Pancreas (tissue), 10 donors: ENCODE measurements around the gene PTPRM. TPM values are rescaled to one million over a fixed set of nuclear protein-coding genes. Genes with fewer than 3 reads are reported as not detected.

Source experiments
- ATAC-seq, 4 donors: fragments of 200-7000 bp; cut with Tn5 transposase; one replicate each; pipeline versions ENCODE4 v1.8.0 to v1.9.1; 2020; ENCODE audit warnings: mild to moderate bottlenecking in 4 of 4, moderate library complexity in 4 of 4
- DNase-seq, 6 donors: peaks; one replicate each; pipeline ENCODE4 v3.0.0-alpha.2; 2020
- FAIRE-seq: peaks from 2 replicates; lab custom pipeline; 2012; peaks lifted over from hg19 to GRCh38; lab: Jason Lieb, UNC
- H3K27ac ChIP-seq, 4 donors: fragments of 200-600 bp; sonication (generic); 1 replicate in 3 of 4; 2 replicates in 1 of 4; pipeline versions ENCODE4 v1.5.0 to v1.8.0; 2020
- H3K27me3 ChIP-seq, 4 donors: fragments of 200-600 bp; one replicate each; pipeline ENCODE4 v1.8.0; 2021
- H3K36me3 ChIP-seq, 3 donors: fragments of 200-600 bp; sonication (generic) in 1 of 3; one replicate each; pipeline versions ENCODE4 v1.5.0 to v1.8.0; 2020 to 2021
- H3K4me1 ChIP-seq, 3 donors: fragments of 200-600 bp; one replicate each; pipeline ENCODE4 v1.8.0; 2021
- H3K4me3 ChIP-seq, 4 donors: fragments of 200-600 bp; sonication (generic) in 2 of 4; one replicate each; pipeline versions ENCODE4 v1.5.0 to v1.8.0; 2020 to 2021
- H3K9me3 ChIP-seq, 4 donors: fragments of 200-600 bp; one replicate each; pipeline ENCODE4 v1.8.0; 2021
- CTCF ChIP-seq, 4 donors: fragments of 200-600 bp; sonication (generic) in 3 of 4; IDR thresholded peaks; one replicate each; pipeline versions ENCODE4 v1.5.0 to v1.8.0; 2021; ENCODE audit warnings: antibody characterized with exemption in 4 of 4
- WGBS, 2 donors: extraction: QIAGEN DNeasy Blood & Tissue Kit; methylation state at CpG; one replicate each; pipeline ENCODE4 v1.1.7; 2013; 5-methylcytosine and 5-hydroxymethylcytosine counted together
- intact Hi-C, 3 donors: fragments of 100-400 bp; cut with DNase I; formaldehyde crosslinking; loops; one replicate each; pipeline versions ENCODE4 v1.11.1 to v1.14.2; 2022
- polyA plus RNA-seq, 2 donors: library from polyadenylated mRNA; stranded (reverse); fragments of 200-250 nt; gene quantifications; one replicate each; pipeline ENCODE4 v1.2.3, GENCODE V29; 2013
- total RNA-seq, 6 donors: library from RNA; stranded (reverse); fragmentation: NEBNext Ultra II Directional in 4 of 6; extraction: Animal tissue kit (Norgen Biotek cat#: 25700) in 4 of 6; gene quantifications; one replicate each; pipeline versions ENCODE4 v1.2.1 to v1.2.4, GENCODE V29; 2021 to 2023
- donor health status: healthy with polysubstance abuse.
- donor health status: DM: no; HTN: no; CAD: no; lungs with moderate emphysema.
- donor health status: DM: no; HTN: no; CAD: no.
- donor health status: control.
- donor health status: control.
- donor health status: Bipolar disorder and iron deficiency.
- donor health status: DM: yes; HTN: yes; CAD: no.
- donor health status: DM: no; HTN: no; CAD: no.
- donor health status: DM: no; HTN: no; CAD: no.
- donor health status: DM: yes; HTN: yes; CAD: no.

The PTPRM gene
- total and polyA plus RNA-seq, 8 donors, result 14.5 to 50.7 (median 19.7) TPM

- Histone ChIP-seq H3K4me3 (no peak overlapping the region), H3K27me3 (no peaks in the 10 kb centered on the region), H3K9me3 (no peaks in the 10 kb centered on the region), H3K27ac (no peak overlapping the region), H3K36me3 (no peaks in the 10 kb centered on the region), H3K4me1 (peaks cover 0 to 6% (median 0%) of the 10 kb centered on the region in 3 donors)
- FAIRE-seq, result no peak
- 89 to 92% methylated on average over 6 of the region's 6 CpGs for WGBS, 2 donors
- TF ChIP-seq CTCF (IDR thresholded peaks at IDR 0.05), result no peak
- intact Hi-C loops, result no loop called here
- DNase-seq, result no peak
- ATAC-seq, result no peak
These were observed 733.8 kb downstream of the PTPRM start for GRCh38 chr18:8300751-8301410.

- peak; percentile 52 to 78 (median 72) for ATAC-seq
These were observed 734.5 kb downstream of the PTPRM start for GRCh38 chr18:8301427-8302172.

GRCh38 chr18:8303151-8303755 lies 736.1 kb downstream of the PTPRM start:
- ATAC-seq (no peak), DNase-seq (no peak), FAIRE-seq (no peak)
- no peaks in the 10 kb centered on the region for H3K36me3 ChIP-seq
- H3K4me1 ChIP-seq, result peaks cover 0 to 6% (median 0%) of the 10 kb centered on the region in 3 donors
- TF ChIP-seq CTCF (IDR thresholded peaks at IDR 0.05), result no peak
- WGBS, 2 donors, result 90 to 93% methylated on average over 7 of the region's 7 CpGs
- H3K9me3 ChIP-seq, result no peaks in the 10 kb centered on the region
- H3K27ac ChIP-seq, result no peak overlapping the region
- no peak overlapping the region for H3K4me3 ChIP-seq
- intact Hi-C loops, result no loop called here
- H3K27me3 ChIP-seq, result no peaks in the 10 kb centered on the region

More at GRCh38 chr18:8301427-8302172, 734.5 kb downstream of the PTPRM start:
- no peak for TF ChIP-seq CTCF (IDR thresholded peaks at IDR 0.05)
- H3K4me1 ChIP-seq, result peaks cover 0 to 6% (median 0%) of the 10 kb centered on the region in 3 donors
- H3K27me3 ChIP-seq, result no peaks in the 10 kb centered on the region
- no peaks in the 10 kb centered on the region for H3K36me3 ChIP-seq
- FAIRE-seq (no peak), DNase-seq (peak in 4 of 6 donors; percentile 58 to 60 (median 60))
- no peak overlapping the region for H3K27ac ChIP-seq
- no peak overlapping the region for H3K4me3 ChIP-seq
- no peaks in the 10 kb centered on the region for H3K9me3 ChIP-seq
- WGBS, 2 donors, result 65 to 71% methylated on average over 10 of the region's 10 CpGs
- intact Hi-C loops, result no loop called here

GRCh38 chr18:8307960-8308359 lies 740.8 kb downstream of the PTPRM start:
- Histone ChIP-seq H3K4me3 (no peak overlapping the region), H3K9me3 (no peaks in the 10 kb centered on the region), H3K36me3 (no peaks in the 10 kb centered on the region), H3K4me1 (no peaks in the 10 kb centered on the region), H3K27ac (no peak overlapping the region), H3K27me3 (no peaks in the 10 kb centered on the region)
- TF ChIP-seq CTCF (IDR thresholded peaks at IDR 0.05), result no peak
- no peak for DNase-seq
- FAIRE-seq, result no peak
- no peak for ATAC-seq
- intact Hi-C loops, result no loop called here
